HG03565 (cell line): Measurements from ENCODE around the gene SOX11.
"Not testable (repeated sequence)": the region's sequence is repeated elsewhere in the genome, so short reads cannot be mapped to it uniquely, and the experiment has no call there.

Source experiments
- ATAC-seq: cut with Tn5 transposase; IDR thresholded peaks from one replicate; pipeline ENCODE4 v1.9.1; 2021; ENCODE audit warnings: mild to moderate bottlenecking, moderate library complexity; ENCODE audit not compliant: unreplicated experiment

Gene SOX11

DNA sequence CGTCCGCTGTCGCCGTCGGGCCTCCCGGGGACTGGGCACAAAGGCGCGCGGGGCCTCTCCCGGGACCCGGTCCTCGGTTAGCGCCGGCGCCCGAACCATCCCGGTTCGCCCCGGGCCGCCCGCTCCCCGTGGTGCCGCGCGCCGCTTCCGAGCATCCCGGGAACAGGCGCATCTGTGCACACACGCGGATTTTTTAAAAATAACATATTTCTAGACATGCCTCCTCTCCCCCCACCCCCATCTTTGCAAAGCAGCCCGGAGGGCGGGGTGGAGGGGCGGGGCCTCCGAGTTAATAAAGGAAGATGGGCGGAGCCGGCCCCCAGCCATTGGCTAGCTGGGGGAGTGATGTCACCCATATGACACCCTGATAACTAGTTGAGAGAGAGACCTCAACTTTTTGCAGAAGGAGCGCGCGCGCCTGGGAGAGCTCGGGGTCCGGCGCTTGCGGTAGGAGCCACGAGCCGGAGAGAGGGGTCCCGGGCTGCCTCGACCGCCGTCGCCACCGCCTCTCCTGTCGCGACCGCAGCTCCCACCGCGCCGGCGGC lies at the start of gene SOX11:
Gene SOX11 (plus strand): TSS at position 400 of the 545 bp plus-strand sequence. CDS start 338 bp downstream, outside the sequence.
- ATAC-seq = no peak

GRCh38 chr2:5652734-5653133 lies 39.5 kb upstream of the SOX11 start:
- not testable (repeated sequence) for ATAC-seq

- not testable (repeated sequence) for ATAC-seq
Measured at GRCh38 chr2:5653756-5654155, 38.4 kb upstream of the SOX11 start.

GRCh38 chr2:5657231-5657630 lies 35.0 kb upstream of the SOX11 start:
- no peak for ATAC-seq

DNA sequence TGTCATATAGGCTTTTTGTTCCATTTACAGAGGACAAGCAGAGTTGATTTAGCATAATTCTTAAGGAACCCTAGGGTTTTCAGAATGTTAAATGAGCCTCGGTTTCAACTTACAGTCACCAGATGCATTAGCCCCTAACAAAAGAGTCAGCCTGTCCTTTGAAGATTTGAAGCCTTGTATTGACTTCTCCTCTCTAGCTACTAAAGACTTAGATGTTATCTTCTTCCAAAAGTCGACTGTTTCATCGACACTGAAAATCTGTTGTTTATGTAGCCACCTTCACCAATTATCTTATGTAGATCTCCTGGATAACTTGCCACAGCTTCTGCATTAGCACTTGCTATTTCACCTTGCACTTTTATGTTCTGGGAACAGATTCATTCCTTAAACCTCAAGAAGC lies 31.6 kb upstream of the SOX11 start:
- no peak for ATAC-seq

GRCh38 chr2:5661362-5661761 lies 30.8 kb upstream of the SOX11 start:
- ATAC-seq = no peak

GRCh38 chr2:5664278-5664681 lies 27.9 kb upstream of the SOX11 start:
- ATAC-seq = no peak

GRCh38 chr2:5665066-5665465 lies 27.1 kb upstream of the SOX11 start:
- no peak for ATAC-seq

DNA sequence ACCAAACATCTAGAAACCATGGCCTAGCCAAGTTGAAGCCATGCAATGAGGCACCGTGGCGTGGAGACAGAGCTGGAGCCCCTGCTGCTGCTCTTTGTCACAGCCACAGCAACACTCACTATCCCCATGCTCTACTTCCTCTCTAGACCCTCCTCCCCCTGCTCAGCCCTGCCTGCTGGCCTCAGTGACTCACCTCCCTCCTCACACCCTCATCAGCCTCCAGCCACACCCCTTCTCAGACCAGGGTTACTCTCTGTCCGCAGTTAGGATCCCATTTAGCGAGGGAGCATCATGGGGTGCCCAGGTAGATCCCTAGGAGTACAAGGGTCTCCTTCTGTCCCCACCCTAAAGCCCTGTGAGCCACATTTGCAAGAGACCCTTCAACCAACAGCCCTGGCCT lies 25.4 kb upstream of the SOX11 start:
- ATAC-seq = no peak

DNA sequence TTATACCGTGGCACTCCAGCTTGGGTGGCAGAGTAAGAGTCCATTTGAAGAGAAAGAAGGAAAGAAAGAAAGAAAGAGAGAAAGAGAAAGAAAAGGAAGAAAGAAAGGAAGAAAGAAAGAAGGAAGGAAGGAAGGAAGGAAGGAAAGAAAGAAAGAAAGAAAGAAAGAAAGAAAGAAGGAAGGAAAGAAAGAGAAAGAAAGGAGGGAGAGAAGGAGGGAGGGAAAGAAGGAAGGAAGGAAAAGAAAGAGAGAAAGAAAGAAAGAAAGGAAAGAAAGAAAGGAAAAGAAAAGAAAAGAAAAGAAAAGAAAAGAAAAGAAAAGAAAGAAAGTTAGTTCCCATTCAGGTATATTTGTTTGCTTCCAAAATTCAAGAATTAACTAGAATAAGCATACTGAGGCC lies 24.5 kb upstream of the SOX11 start:
- not testable (repeated sequence) for ATAC-seq

DNA sequence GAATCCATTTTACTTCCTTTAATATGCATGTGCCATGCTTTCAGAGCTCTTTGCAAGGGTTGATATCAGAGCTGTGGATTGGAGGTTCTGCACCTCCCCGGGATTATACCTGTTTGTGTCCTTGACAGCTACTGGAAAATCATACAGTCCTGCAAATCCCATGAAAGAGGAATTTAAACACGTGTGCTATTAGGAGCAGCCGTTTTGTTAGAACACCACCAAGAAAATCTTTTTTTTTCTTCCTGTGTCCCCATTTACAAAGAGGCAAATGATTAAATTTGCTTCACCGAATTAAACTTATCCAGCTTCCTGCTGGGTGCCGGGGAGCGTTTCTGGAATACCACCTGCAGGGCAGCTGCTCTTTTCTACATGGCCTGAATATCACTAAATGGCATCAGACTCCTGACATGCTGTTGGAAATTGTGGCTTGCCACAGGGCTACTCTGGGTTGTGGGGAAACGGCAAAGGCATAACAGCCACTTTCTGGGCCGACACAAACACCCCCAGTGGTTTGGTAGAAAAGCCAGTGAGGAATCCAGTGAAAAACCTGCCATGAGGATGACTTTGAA lies 23.4 kb upstream of the SOX11 start:
- no peak for ATAC-seq

DNA sequence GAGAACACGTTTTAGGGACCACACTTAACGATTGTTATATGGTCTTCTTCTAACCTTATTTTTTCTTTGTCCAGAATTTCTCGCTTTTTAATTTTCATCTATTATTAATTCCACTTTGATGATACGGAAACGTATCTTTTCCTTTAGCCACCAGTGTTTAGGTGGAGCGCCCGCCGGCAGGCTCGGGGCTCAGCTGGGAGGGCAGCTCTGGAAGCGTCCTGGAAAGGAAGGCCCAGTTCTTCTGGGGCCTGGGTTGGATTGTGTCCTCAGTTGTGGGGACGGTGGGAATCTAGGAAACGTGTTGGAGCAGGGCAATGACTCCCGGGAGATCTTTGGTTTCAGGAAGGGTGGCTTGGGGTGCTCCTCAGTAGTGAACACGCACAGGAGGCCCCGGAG lies 19.4 kb upstream of the SOX11 start:
- ATAC-seq = no peak

DNA sequence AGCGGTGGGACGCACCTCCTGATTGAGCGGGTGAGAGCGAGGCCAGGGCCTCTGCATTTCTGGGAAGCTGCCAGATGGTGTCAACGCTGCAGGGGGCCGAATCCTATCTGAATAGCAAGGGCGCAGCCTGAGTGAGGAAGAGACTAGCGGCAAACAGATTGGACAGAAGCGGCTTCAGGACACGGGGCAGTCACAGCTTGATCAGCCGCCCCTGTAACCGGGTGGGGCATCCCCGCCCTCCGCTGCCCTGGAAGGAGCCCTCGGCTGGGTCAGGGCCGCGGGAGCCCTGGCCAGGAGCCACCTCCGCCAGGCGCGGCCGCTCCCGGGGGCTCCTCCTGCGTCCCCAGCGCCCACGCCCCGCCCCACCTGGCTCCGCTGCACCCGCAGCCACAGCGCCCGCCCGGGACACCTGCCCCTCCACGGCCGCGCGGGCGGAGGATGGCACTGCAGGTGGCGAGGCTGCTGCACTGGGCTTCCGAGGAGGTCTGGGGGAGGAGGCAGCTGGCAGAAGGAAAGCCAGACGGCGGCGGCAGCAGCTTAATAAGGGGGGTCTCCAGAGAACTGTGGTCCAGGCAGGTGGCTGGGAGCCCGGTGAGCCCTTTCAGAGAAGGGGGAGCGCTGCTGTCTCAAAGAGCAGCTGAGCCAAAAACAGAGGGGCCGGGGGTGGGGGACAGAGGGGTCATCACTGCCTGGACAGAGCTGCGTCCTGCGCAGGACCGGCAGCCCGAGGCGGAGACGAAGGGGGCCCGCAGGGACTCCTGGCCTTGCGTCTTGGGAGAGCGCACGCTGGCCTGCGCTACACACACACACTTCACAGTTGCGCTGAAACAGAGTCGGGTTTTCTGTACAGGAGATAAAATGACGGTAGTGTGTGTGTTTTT lies 18.8 kb upstream of the SOX11 start:
- ATAC-seq = no peak

- no peak for ATAC-seq
Measured at GRCh38 chr2:5674026-5674340, 18.2 kb upstream of the SOX11 start.

GRCh38 chr2:5677133-5677532 lies 15.1 kb upstream of the SOX11 start:
- ATAC-seq = no peak

- no peak for ATAC-seq
Measured at GRCh38 chr2:5683471-5683870, 8.7 kb upstream of the SOX11 start.

- no peak for ATAC-seq
Measured at GRCh38 chr2:5685225-5685624, 7.0 kb upstream of the SOX11 start.

- ATAC-seq = no peak
Measured at GRCh38 chr2:5686068-5686467, 6.1 kb upstream of the SOX11 start.

- no peak for ATAC-seq
Measured at GRCh38 chr2:5686536-5686935, 5.6 kb upstream of the SOX11 start.

GRCh38 chr2:5689750-5690149 lies 2.4 kb upstream of the SOX11 start:
- ATAC-seq = no peak

DNA sequence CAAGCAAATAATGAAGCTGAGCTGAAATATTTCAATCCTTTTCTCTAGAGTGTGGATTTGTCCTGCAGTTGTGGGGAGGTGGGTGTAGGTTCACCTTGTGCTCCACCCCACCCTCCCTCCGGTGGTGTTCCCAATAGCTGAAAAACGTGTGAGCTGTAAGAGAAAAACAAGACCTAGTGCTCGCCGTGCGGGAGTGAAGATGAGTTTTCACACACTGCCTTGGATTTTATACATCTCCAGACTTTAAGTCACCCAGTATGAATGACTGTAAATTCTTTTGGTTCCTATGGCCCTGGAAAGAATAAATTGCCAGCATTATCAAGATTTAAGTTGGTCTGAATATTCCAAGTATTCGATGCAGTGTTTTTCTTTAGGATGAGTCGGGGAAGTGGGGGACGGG lies 1.9 kb upstream of the SOX11 start:
- no peak for ATAC-seq

- no peak for ATAC-seq
Measured at GRCh38 chr2:5690718-5691220, 1.4 kb upstream of the SOX11 start.
